ENCODE measurements around the gene S100A11. TPM values are rescaled to one million over a fixed set of nuclear protein-coding genes. Genes with fewer than 3 reads are reported as not detected.

S100A11 gene
- total and polyA plus RNA-seq, 2 donors from 2014 or later: 835 to 925 TPM

GRCh38 chr1:152014943-152015342 is 21.9 kb downstream of the S100A11 start:
- Histone ChIP-seq H3K4me1 (ENCODE audit: control insufficient read depth in 2 of 3, insufficient read depth in 2 of 3, low read depth in 1 of 3, low read length in 3 of 3) (no peaks in the 10 kb centered on the region), H3K27ac (ENCODE audit: low read depth in 2 of 2, low read length in 2 of 2) (no peak overlapping the region), H3K9ac (ENCODE audit: low read length in 3 of 3) (no peak overlapping the region), H3K4me3 (ENCODE audit: low read length in 3 of 3) (no peak overlapping the region), H3K36me3 (ENCODE audit: control insufficient read depth in 2 of 3, insufficient read depth in 3 of 3, low read length in 3 of 3) (no peaks in the 10 kb centered on the region), H3K9me3 (ENCODE audit: control insufficient read depth in 2 of 3, insufficient read depth in 1 of 3, low read length in 3 of 3) (no peaks in the 10 kb centered on the region), H3K27me3 (ENCODE audit: control insufficient read depth, insufficient read depth, low read length) (no peaks in the 10 kb centered on the region)
- FAIRE-seq (no peak), DNase-seq (no peak)
- TF ChIP-seq CTCF (IDR thresholded peaks at IDR 0.05; ENCODE audit: borderline replicate concordance, extremely low read depth, insufficient read depth): no peak
- intact Hi-C loops (cut with DNase I): no loop called here

- Histone ChIP-seq H3K9ac (ENCODE audit: low read length in 3 of 3) (no peak overlapping the region), H3K36me3 (ENCODE audit: control insufficient read depth in 2 of 3, insufficient read depth in 3 of 3, low read length in 3 of 3) (no peaks in the 10 kb centered on the region), H3K9me3 (ENCODE audit: control insufficient read depth in 2 of 3, insufficient read depth in 1 of 3, low read length in 3 of 3) (no peaks in the 10 kb centered on the region), H3K27ac (ENCODE audit: low read depth in 2 of 2, low read length in 2 of 2) (no peak overlapping the region), H3K4me1 (ENCODE audit: control insufficient read depth in 2 of 3, insufficient read depth in 2 of 3, low read depth in 1 of 3, low read length in 3 of 3) (no peaks in the 10 kb centered on the region), H3K4me3 (ENCODE audit: low read length in 3 of 3) (no peak overlapping the region), H3K27me3 (ENCODE audit: control insufficient read depth, insufficient read depth, low read length) (no peaks in the 10 kb centered on the region)
- DNase-seq (peak in 3 of 5 donors; percentile 21 to 53 (median 39)), FAIRE-seq (no peak)
- intact Hi-C loops (cut with DNase I): no loop called here
- TF ChIP-seq CTCF (IDR thresholded peaks at IDR 0.05; ENCODE audit: borderline replicate concordance, extremely low read depth, insufficient read depth): peak; percentile 55
Observed at GRCh38 chr1:152013664-152014237, 23.1 kb downstream of the S100A11 start.

- Histone ChIP-seq H3K4me3 (ENCODE audit: low read length in 3 of 3) (no peak overlapping the region), H3K27ac (ENCODE audit: low read depth in 2 of 2, low read length in 2 of 2) (no peak overlapping the region), H3K4me1 (ENCODE audit: control insufficient read depth in 2 of 3, insufficient read depth in 2 of 3, low read depth in 1 of 3, low read length in 3 of 3) (no peaks in the 10 kb centered on the region), H3K9me3 (ENCODE audit: control insufficient read depth in 2 of 3, insufficient read depth in 1 of 3, low read length in 3 of 3) (no peaks in the 10 kb centered on the region), H3K27me3 (ENCODE audit: control insufficient read depth, insufficient read depth, low read length) (no peaks in the 10 kb centered on the region), H3K9ac (ENCODE audit: low read length in 3 of 3) (no peak overlapping the region), H3K36me3 (ENCODE audit: control insufficient read depth in 2 of 3, insufficient read depth in 3 of 3, low read length in 3 of 3) (no peaks in the 10 kb centered on the region)
- intact Hi-C loops (cut with DNase I): no loop called here
- no peak for TF ChIP-seq CTCF (IDR thresholded peaks at IDR 0.05; ENCODE audit: borderline replicate concordance, extremely low read depth, insufficient read depth)
- DNase-seq (no peak), FAIRE-seq (no peak)
Observed at GRCh38 chr1:152009691-152010090, 27.1 kb downstream of the S100A11 start.

GRCh38 chr1:152007047-152007446 is 29.8 kb downstream of the S100A11 start:
- no peak for TF ChIP-seq CTCF (IDR thresholded peaks at IDR 0.05; ENCODE audit: borderline replicate concordance, extremely low read depth, insufficient read depth)
- Histone ChIP-seq H3K36me3 (ENCODE audit: control insufficient read depth in 2 of 3, insufficient read depth in 3 of 3, low read length in 3 of 3) (no peaks in the 10 kb centered on the region), H3K9ac (ENCODE audit: low read length in 3 of 3) (no peak overlapping the region), H3K27ac (ENCODE audit: low read depth in 2 of 2, low read length in 2 of 2) (no peak overlapping the region), H3K4me1 (ENCODE audit: control insufficient read depth in 2 of 3, insufficient read depth in 2 of 3, low read depth in 1 of 3, low read length in 3 of 3) (no peaks in the 10 kb centered on the region), H3K9me3 (ENCODE audit: control insufficient read depth in 2 of 3, insufficient read depth in 1 of 3, low read length in 3 of 3) (no peaks in the 10 kb centered on the region), H3K27me3 (ENCODE audit: control insufficient read depth, insufficient read depth, low read length) (no peaks in the 10 kb centered on the region), H3K4me3 (ENCODE audit: low read length in 3 of 3) (no peak overlapping the region)
- intact Hi-C loops (cut with DNase I): no loop called here
- FAIRE-seq: no peak
- no peak for DNase-seq
